ENCODE results near the gene WIPF2.

Gene WIPF2

DNA sequence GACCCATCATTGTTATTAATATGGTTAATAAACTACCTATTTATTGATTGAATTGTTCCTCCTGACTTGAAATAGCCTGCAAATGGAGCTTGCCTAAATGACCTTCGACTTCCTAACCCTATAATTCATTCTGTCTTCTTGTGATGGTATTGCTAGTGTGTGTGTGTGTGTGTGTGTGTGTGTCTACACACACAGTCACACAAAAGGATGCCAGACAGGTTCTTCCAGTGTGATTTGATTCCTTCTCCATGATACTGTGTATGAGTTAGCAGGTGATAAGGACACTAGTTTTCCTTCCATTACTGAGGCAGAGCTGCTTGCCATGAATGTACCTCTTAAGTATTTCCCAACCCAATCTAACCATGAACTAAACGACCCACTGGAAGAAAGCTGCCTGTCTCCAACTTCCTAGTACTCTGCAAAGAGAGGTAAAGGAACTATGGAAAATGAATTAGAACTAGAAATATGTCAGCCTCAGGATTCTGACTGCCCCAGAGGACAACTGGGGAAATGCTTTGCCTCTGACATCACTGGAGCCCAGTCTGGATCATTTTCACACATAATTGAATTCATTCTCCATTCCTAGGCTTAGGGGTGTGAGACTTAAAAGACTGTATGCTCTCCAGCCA, 65.1 kb downstream of the WIPF2 start:
- Histone ChIP-seq H3K27ac (ENCODE audit: low read length) (no peak overlapping the region), H3K9ac (ENCODE audit: low read length in 2 of 2) (no peak overlapping the region), H3K4me1 (ENCODE audit: control insufficient read depth, insufficient read depth, low read length) (peaks cover 11% of the 10 kb centered on the region), H3K9me3 (ENCODE audit: control insufficient read depth in 2 of 2, low read length in 2 of 2) (no peaks in the 10 kb centered on the region), H3K36me3 (ENCODE audit: control insufficient read depth in 2 of 2, insufficient read depth in 2 of 2, low read length in 2 of 2) (peaks cover 6 to 22% of the 10 kb centered on the region in 2 donors), H3K4me3 (ENCODE audit: low read length in 2 of 2) (no peak overlapping the region), H3K27me3 (ENCODE audit: control insufficient read depth in 1 of 2, insufficient read depth in 2 of 2, low read length in 2 of 2) (no peaks in the 10 kb centered on the region)

- Histone ChIP-seq H3K4me3 (ENCODE audit: low read length in 2 of 2) (no peak overlapping the region), H3K27ac (ENCODE audit: low read length) (no peak overlapping the region), H3K9me3 (ENCODE audit: control insufficient read depth in 2 of 2, low read length in 2 of 2) (no peaks in the 10 kb centered on the region), H3K9ac (ENCODE audit: low read length in 2 of 2) (no peak overlapping the region), H3K4me1 (ENCODE audit: control insufficient read depth, insufficient read depth, low read length) (peaks cover 11% of the 10 kb centered on the region), H3K27me3 (ENCODE audit: control insufficient read depth in 1 of 2, insufficient read depth in 2 of 2, low read length in 2 of 2) (no peaks in the 10 kb centered on the region), H3K36me3 (ENCODE audit: control insufficient read depth in 2 of 2, insufficient read depth in 2 of 2, low read length in 2 of 2) (peaks cover 0 to 4% of the 10 kb centered on the region in 2 donors)
Measured at GRCh38 chr17:40286473-40286872, 67.4 kb downstream of the WIPF2 start.

GRCh38 chr17:40287159-40287493, 68.0 kb downstream of the WIPF2 start:
- H3K27ac ChIP-seq (ENCODE audit: low read length): no peak overlapping the region
- no peaks in the 10 kb centered on the region for H3K27me3 ChIP-seq (ENCODE audit: control insufficient read depth in 1 of 2, insufficient read depth in 2 of 2, low read length in 2 of 2)
- peak overlapping the region; percentile 62 to 85 for H3K4me3 ChIP-seq (ENCODE audit: low read length in 2 of 2)
- peaks cover 11% of the 10 kb centered on the region for H3K4me1 ChIP-seq (ENCODE audit: control insufficient read depth, insufficient read depth, low read length)
- H3K36me3 ChIP-seq (ENCODE audit: control insufficient read depth in 2 of 2, insufficient read depth in 2 of 2, low read length in 2 of 2): peaks cover 0 to 2% of the 10 kb centered on the region in 2 donors
- H3K9me3 ChIP-seq (ENCODE audit: control insufficient read depth in 2 of 2, low read length in 2 of 2): no peaks in the 10 kb centered on the region
- H3K9ac ChIP-seq (ENCODE audit: low read length in 2 of 2): peak overlapping the region in 1 of 2 donors; percentile 59

- Histone ChIP-seq H3K9ac (ENCODE audit: low read length in 2 of 2) (peak within 1 kb of the TSS; percentile 58 to 62), H3K27me3 (ENCODE audit: control insufficient read depth in 1 of 2, insufficient read depth in 2 of 2, low read length in 2 of 2) (no peaks in the 10 kb centered on the region), H3K4me1 (ENCODE audit: control insufficient read depth, insufficient read depth, low read length) (peaks cover 11% of the 10 kb centered on the region), H3K36me3 (ENCODE audit: control insufficient read depth in 2 of 2, insufficient read depth in 2 of 2, low read length in 2 of 2) (no peaks in the 10 kb centered on the region), H3K9me3 (ENCODE audit: control insufficient read depth in 2 of 2, low read length in 2 of 2) (no peaks in the 10 kb centered on the region), H3K4me3 (ENCODE audit: low read length in 2 of 2) (peak within 1 kb of the TSS; percentile 85 to 91), H3K27ac (ENCODE audit: low read length) (no peak within 1 kb of the TSS)
Measured at GRCh38 chr17:40287494-40288369, 68.6 kb downstream of the WIPF2 start, which contains the start of gene CDC6. CDC6 (plus strand) TSS chr17:40287879; CDS start chr17:40289421, 1,542 bp downstream.

DNA sequence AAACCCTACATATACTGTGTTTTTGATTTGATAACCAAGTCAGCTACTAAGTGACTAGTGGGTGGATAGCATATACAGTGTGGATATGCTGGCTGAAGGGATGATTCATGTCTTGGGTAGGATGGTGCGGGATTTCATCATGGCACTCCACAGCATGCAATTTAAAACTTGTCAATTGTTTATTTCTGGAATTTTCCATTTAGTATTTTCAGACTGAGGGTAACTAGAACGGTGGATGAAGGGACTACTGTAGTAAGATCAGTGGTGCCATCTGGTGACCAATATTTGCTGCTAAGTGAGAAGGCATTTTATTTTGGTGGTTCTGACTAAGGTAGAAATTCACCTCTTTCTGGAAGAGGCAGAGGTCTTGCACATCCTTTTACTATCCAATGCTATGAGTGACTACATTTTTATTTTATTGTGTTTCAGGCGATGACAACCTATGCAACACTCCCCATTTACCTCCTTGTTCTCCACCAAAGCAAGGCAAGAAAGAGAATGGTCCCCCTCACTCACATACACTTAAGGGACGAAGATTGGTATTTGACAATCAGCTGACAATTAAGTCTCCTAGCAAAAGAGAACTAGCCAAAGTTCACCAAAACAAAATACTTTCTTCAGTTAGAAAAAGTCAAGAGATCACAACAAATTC, 71.7 kb downstream of the WIPF2 start:
- Histone ChIP-seq H3K4me1 (ENCODE audit: control insufficient read depth, insufficient read depth, low read length) (peaks cover 11% of the 10 kb centered on the region), H3K9ac (ENCODE audit: low read length in 2 of 2) (no peak overlapping the region), H3K4me3 (ENCODE audit: low read length in 2 of 2) (no peak overlapping the region), H3K27ac (ENCODE audit: low read length) (no peak overlapping the region), H3K36me3 (ENCODE audit: control insufficient read depth in 2 of 2, insufficient read depth in 2 of 2, low read length in 2 of 2) (no peaks in the 10 kb centered on the region), H3K27me3 (ENCODE audit: control insufficient read depth in 1 of 2, insufficient read depth in 2 of 2, low read length in 2 of 2) (no peaks in the 10 kb centered on the region), H3K9me3 (ENCODE audit: control insufficient read depth in 2 of 2, low read length in 2 of 2) (no peaks in the 10 kb centered on the region)

DNA sequence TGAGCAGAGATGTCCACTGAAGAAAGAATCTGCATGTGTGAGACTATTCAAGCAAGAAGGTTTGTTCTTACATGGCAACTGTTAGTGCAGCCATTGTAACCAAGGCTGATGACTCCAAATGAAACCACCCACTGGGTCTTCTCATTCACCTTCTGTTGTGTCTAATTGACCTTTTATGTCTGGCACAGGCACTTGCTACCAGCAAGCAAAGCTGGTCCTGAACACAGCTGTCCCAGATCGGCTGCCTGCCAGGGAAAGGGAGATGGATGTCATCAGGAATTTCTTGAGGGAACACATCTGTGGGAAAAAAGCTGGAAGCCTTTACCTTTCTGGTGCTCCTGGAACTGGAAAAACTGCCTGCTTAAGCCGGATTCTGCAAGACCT, 72.2 kb downstream of the WIPF2 start:
- Histone ChIP-seq H3K9me3 (ENCODE audit: control insufficient read depth in 2 of 2, low read length in 2 of 2) (no peaks in the 10 kb centered on the region), H3K9ac (ENCODE audit: low read length in 2 of 2) (no peak overlapping the region), H3K27me3 (ENCODE audit: control insufficient read depth in 1 of 2, insufficient read depth in 2 of 2, low read length in 2 of 2) (no peaks in the 10 kb centered on the region), H3K36me3 (ENCODE audit: control insufficient read depth in 2 of 2, insufficient read depth in 2 of 2, low read length in 2 of 2) (no peaks in the 10 kb centered on the region), H3K27ac (ENCODE audit: low read length) (no peak overlapping the region), H3K4me3 (ENCODE audit: low read length in 2 of 2) (no peak overlapping the region), H3K4me1 (ENCODE audit: control insufficient read depth, insufficient read depth, low read length) (peaks cover 11% of the 10 kb centered on the region)

GRCh38 chr17:40293363-40293762, 74.3 kb downstream of the WIPF2 start:
- Histone ChIP-seq H3K4me3 (ENCODE audit: low read length in 2 of 2) (no peak overlapping the region), H3K9me3 (ENCODE audit: control insufficient read depth in 2 of 2, low read length in 2 of 2) (no peaks in the 10 kb centered on the region), H3K4me1 (ENCODE audit: control insufficient read depth, insufficient read depth, low read length) (no peaks in the 10 kb centered on the region), H3K27me3 (ENCODE audit: control insufficient read depth in 1 of 2, insufficient read depth in 2 of 2, low read length in 2 of 2) (no peaks in the 10 kb centered on the region), H3K27ac (ENCODE audit: low read length) (no peak overlapping the region), H3K9ac (ENCODE audit: low read length in 2 of 2) (no peak overlapping the region), H3K36me3 (ENCODE audit: control insufficient read depth in 2 of 2, insufficient read depth in 2 of 2, low read length in 2 of 2) (no peaks in the 10 kb centered on the region)

GRCh38 chr17:40295488-40296436, 76.7 kb downstream of the WIPF2 start:
- H3K27me3 ChIP-seq (ENCODE audit: control insufficient read depth in 1 of 2, insufficient read depth in 2 of 2, low read length in 2 of 2): no peaks in the 10 kb centered on the region
- H3K36me3 ChIP-seq (ENCODE audit: control insufficient read depth in 2 of 2, insufficient read depth in 2 of 2, low read length in 2 of 2): no peaks in the 10 kb centered on the region
- H3K4me3 ChIP-seq (ENCODE audit: low read length in 2 of 2): no peak overlapping the region
- H3K9me3 ChIP-seq (ENCODE audit: control insufficient read depth in 2 of 2, low read length in 2 of 2): no peaks in the 10 kb centered on the region
- H3K27ac ChIP-seq (ENCODE audit: low read length): no peak overlapping the region
- no peak overlapping the region for H3K9ac ChIP-seq (ENCODE audit: low read length in 2 of 2)
- no peaks in the 10 kb centered on the region for H3K4me1 ChIP-seq (ENCODE audit: control insufficient read depth, insufficient read depth, low read length)

- Histone ChIP-seq H3K9ac (ENCODE audit: low read length in 2 of 2) (no peak overlapping the region), H3K36me3 (ENCODE audit: control insufficient read depth in 2 of 2, insufficient read depth in 2 of 2, low read length in 2 of 2) (no peaks in the 10 kb centered on the region), H3K9me3 (ENCODE audit: control insufficient read depth in 2 of 2, low read length in 2 of 2) (no peaks in the 10 kb centered on the region), H3K27ac (ENCODE audit: low read length) (no peak overlapping the region), H3K27me3 (ENCODE audit: control insufficient read depth in 1 of 2, insufficient read depth in 2 of 2, low read length in 2 of 2) (no peaks in the 10 kb centered on the region), H3K4me1 (ENCODE audit: control insufficient read depth, insufficient read depth, low read length) (no peaks in the 10 kb centered on the region), H3K4me3 (ENCODE audit: low read length in 2 of 2) (no peak overlapping the region)
Measured at GRCh38 chr17:40297511-40297910, 78.4 kb downstream of the WIPF2 start.

- Histone ChIP-seq H3K9ac (ENCODE audit: low read length in 2 of 2) (no peak overlapping the region), H3K27me3 (ENCODE audit: control insufficient read depth in 1 of 2, insufficient read depth in 2 of 2, low read length in 2 of 2) (no peaks in the 10 kb centered on the region), H3K36me3 (ENCODE audit: control insufficient read depth in 2 of 2, insufficient read depth in 2 of 2, low read length in 2 of 2) (no peaks in the 10 kb centered on the region), H3K27ac (ENCODE audit: low read length) (no peak overlapping the region), H3K4me3 (ENCODE audit: low read length in 2 of 2) (no peak overlapping the region), H3K9me3 (ENCODE audit: control insufficient read depth in 2 of 2, low read length in 2 of 2) (no peaks in the 10 kb centered on the region), H3K4me1 (ENCODE audit: control insufficient read depth, insufficient read depth, low read length) (peaks cover 6% of the 10 kb centered on the region)
Measured at GRCh38 chr17:40298726-40299125, 79.6 kb downstream of the WIPF2 start.

All from stomach smooth muscle (tissue), 2 donors.